Mesothelial cell of epicardium (in vitro differentiated cells): ENCODE measurements around the gene ZMYM3. TPM values are rescaled to one million over a fixed set of nuclear protein-coding genes. Genes with fewer than 3 reads are reported as not detected.

Experiments used
- DNase-seq, 2 experiments: peaks; one replicate each; pipeline ENCODE4 v3.0.0; 2021; ENCODE audit warnings: low spot score in 2 of 2; ENCODE audit not compliant: unreplicated experiment in 2 of 2
- H3K27ac Mint-ChIP-seq: 2 replicates; pipeline ENCODE4 v1.8.0; 2021; ENCODE audit warnings: mixed read lengths
- H3K27me3 Mint-ChIP-seq: 2 replicates; pipeline ENCODE4 v1.8.0; 2021; ENCODE audit warnings: low read depth, mixed read lengths
- H3K36me3 Mint-ChIP-seq: 2 replicates; pipeline ENCODE4 v1.8.0; 2021; ENCODE audit warnings: mixed read lengths
- H3K4me1 Mint-ChIP-seq: 2 replicates; pipeline ENCODE4 v1.8.0; 2021; ENCODE audit warnings: mixed read lengths
- H3K4me3 Mint-ChIP-seq: 2 replicates; pipeline ENCODE4 v1.8.0; 2021; ENCODE audit warnings: mild to moderate bottlenecking, moderate library complexity, mixed read lengths
- H3K9me3 Mint-ChIP-seq: 2 replicates; pipeline ENCODE4 v1.8.0; 2021; ENCODE audit warnings: mixed read lengths
- total RNA-seq: library from RNA; stranded (reverse); gene quantifications from 3 replicates; pipeline ENCODE4 v1.2.1, GENCODE V29; 2021
- TF ChIP-seq, protein P1 (sequence below): fragments of 200-600 bp; sonication (generic); IDR thresholded peaks from one replicate; pipeline ENCODE4 v1.5.0; 2021; ENCODE audit warnings: antibody characterized with exemption; ENCODE audit not compliant: unreplicated experiment

Gene ZMYM3
- total RNA-seq, 1 donor from 2014 or later: 97.6 TPM

DNA sequence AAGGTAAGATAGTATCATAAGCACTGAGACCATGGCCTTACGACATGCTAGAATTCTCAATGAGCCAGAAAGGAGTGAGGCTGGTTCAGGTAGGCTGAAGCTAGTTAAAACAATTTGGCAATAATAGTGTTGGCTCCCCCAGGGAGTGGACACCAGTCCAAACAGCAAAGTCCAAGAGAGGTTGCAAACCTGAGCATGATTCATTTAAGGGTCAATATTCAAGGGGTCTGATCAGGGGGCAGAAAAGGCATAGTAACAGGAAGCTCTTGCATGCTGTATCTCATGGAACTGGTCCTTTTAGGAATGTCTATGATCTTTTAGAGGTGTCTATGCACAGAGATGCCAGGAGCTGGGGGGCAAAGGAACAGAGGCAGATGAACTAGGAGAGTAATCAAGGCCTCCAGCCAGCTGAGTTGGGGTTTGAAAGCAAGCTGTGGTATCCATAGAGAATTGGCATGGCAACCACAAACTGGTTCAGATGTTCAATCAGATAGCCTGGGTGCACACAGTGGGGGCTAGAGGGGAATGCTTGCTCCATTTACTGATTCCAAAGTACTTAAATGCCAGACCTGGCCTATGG, 25.8 kb downstream of the ZMYM3 start:
- DNase-seq: no peak
- H3K36me3 Mint-ChIP-seq: no peaks in the 10 kb centered on the region
- no peaks in the 10 kb centered on the region for H3K27me3 Mint-ChIP-seq
- H3K4me1 Mint-ChIP-seq: peaks cover 7% of the 10 kb centered on the region
- peaks cover 13% of the 10 kb centered on the region for H3K9me3 Mint-ChIP-seq
- no peak overlapping the region for H3K27ac Mint-ChIP-seq
- TF ChIP-seq, protein P1, sequence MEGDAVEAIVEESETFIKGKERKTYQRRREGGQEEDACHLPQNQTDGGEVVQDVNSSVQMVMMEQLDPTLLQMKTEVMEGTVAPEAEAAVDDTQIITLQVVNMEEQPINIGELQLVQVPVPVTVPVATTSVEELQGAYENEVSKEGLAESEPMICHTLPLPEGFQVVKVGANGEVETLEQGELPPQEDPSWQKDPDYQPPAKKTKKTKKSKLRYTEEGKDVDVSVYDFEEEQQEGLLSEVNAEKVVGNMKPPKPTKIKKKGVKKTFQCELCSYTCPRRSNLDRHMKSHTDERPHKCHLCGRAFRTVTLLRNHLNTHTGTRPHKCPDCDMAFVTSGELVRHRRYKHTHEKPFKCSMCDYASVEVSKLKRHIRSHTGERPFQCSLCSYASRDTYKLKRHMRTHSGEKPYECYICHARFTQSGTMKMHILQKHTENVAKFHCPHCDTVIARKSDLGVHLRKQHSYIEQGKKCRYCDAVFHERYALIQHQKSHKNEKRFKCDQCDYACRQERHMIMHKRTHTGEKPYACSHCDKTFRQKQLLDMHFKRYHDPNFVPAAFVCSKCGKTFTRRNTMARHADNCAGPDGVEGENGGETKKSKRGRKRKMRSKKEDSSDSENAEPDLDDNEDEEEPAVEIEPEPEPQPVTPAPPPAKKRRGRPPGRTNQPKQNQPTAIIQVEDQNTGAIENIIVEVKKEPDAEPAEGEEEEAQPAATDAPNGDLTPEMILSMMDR: no peak
- no peak overlapping the region for H3K4me3 Mint-ChIP-seq

DNA sequence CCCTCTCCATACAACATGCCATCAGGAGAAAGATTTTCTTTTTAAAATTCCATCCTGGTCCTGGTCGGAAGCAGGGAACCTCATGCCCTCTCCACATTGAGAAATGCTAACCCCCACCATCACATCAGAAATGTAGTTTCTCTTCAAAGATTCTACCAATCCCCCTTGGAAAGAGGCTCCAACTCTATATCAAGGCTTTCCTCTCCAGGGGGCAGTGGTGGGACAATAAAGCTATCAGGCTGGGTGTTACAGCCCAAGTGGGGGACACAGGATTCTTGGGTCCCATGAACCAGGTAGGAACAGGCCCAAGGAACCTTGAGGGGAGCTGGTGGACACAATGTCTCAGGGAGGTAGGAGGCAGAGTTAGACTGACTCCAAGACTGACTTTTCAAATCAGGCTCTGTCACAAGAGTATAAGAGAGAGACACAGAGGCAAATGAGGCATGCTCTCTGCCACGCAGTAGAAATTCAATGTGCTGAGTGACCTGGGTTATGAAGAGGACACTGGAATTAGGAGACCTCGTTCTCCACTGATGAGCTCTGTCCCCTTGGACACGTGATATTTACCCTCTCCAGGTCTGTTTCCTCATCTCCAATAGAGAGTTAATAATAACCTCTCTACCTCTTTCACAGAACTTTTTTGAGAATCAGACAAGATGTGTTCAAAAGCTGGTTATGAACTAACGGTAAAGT, 26.4 kb downstream of the ZMYM3 start:
- Mint-ChIP-seq H3K36me3 (no peaks in the 10 kb centered on the region), H3K27ac (no peak overlapping the region), H3K4me1 (peaks cover 7% of the 10 kb centered on the region), H3K27me3 (no peaks in the 10 kb centered on the region), H3K4me3 (no peak overlapping the region), H3K9me3 (peaks cover 13% of the 10 kb centered on the region)
- TF ChIP-seq, protein P1: no peak
- no peak for DNase-seq

DNA sequence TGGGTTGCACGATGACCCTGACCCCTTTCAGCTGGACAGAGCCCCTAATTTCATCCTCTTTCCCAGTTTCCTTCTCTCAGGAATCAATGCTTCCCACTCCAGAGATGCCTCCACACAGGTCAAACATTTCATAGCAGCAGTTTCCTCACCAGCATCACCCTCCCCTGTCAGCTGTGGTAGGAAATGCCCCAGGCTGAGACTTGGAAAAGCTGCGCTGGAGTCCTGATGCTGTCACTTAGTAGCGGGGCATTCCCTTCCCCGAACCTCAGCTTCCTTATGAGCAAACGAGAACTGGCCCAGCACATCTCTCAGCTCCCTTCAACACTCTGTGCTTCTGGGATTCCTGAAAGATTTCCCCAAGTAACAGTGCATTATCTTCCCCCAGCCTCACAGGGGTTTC, 28.3 kb downstream of the ZMYM3 start:
- H3K27me3 Mint-ChIP-seq: no peaks in the 10 kb centered on the region
- H3K36me3 Mint-ChIP-seq: no peaks in the 10 kb centered on the region
- TF ChIP-seq, protein P1: no peak
- H3K27ac Mint-ChIP-seq: no peak overlapping the region
- H3K4me3 Mint-ChIP-seq: no peak overlapping the region
- peaks cover 13% of the 10 kb centered on the region for H3K9me3 Mint-ChIP-seq
- H3K4me1 Mint-ChIP-seq: peaks cover 7% of the 10 kb centered on the region
- no peak for DNase-seq

DNA sequence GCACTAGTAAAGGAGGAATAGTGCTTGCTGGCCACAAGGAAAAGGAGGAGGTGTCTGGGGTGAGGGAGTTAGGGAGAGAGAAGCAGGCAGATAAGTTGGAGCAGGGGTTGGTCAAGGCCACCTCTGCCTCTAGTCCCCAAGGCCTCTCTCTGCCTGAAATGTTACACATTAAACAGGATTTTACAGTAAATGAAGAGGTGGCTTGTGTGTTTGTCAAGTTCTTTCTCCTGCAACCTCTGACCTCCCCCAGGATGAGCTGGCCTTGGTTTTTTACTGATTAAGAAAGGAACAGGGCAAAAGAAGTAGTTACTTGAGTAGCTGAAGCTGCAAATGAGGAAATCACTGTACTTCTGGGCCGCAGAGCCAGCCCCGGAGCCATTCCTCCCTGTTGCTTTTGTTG, 28.9 kb downstream of the ZMYM3 start:
- Mint-ChIP-seq H3K9me3 (peaks cover 13% of the 10 kb centered on the region), H3K36me3 (no peaks in the 10 kb centered on the region), H3K4me3 (no peak overlapping the region), H3K27ac (no peak overlapping the region), H3K27me3 (no peaks in the 10 kb centered on the region), H3K4me1 (peaks cover 7% of the 10 kb centered on the region)
- no peak for DNase-seq
- TF ChIP-seq, protein P1: no peak

DNA sequence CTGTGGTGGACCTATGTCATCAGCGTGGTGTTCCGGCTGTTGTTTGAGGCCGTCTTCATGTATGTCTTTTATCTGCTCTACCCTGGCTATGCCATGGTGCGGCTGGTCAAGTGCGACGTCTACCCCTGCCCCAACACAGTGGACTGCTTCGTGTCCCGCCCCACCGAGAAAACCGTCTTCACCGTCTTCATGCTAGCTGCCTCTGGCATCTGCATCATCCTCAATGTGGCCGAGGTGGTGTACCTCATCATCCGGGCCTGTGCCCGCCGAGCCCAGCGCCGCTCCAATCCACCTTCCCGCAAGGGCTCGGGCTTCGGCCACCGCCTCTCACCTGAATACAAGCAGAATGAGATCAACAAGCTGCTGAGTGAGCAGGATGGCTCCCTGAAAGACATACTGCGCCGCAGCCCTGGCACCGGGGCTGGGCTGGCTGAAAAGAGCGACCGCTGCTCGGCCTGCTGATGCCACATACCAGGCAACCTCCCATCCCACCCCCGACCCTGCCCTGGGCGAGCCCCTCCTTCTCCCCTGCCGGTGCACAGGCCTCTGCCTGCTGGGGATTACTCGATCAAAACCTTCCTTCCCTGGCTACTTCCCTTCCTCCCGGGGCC, 29.7 kb downstream of the ZMYM3 start:
- no peak overlapping the region for H3K4me3 Mint-ChIP-seq
- no peaks in the 10 kb centered on the region for H3K36me3 Mint-ChIP-seq
- TF ChIP-seq, protein P1: no peak
- H3K4me1 Mint-ChIP-seq: peaks cover 7% of the 10 kb centered on the region
- DNase-seq: no peak
- H3K27ac Mint-ChIP-seq: no peak overlapping the region
- no peaks in the 10 kb centered on the region for H3K27me3 Mint-ChIP-seq
- peaks cover 13% of the 10 kb centered on the region for H3K9me3 Mint-ChIP-seq
